SK-MEL-5 (cell line): Measurements from ENCODE around the gene DDX54. TPM values are rescaled to one million over a fixed set of nuclear protein-coding genes. Genes with fewer than 3 reads are reported as not detected.
"Not testable (repeated sequence)": the region's sequence is repeated elsewhere in the genome, so short reads cannot be mapped to it uniquely, and the experiment has no call there.

Experiments used
- DNase-seq: peaks from one replicate; pipeline ENCODE4 v3.0.0-alpha.2; 2016; ENCODE audit warnings: low read depth, low spot score
- in situ Hi-C: cut with HindIII; loops from 2 replicates; pipeline ENCODE4 v1.10.0; 2016; ENCODE audit warnings: low sequenced_read_pairs, high pct_unique_total_duplicates, low pct_unique_long_range_greater_than_20kb
- small RNA-seq, 2 experiments: library from RNA; depleted of rRNA; stranded (forward); fragments of <200 nt; gene quantifications; one replicate each; pipeline ENCODE3, GENCODE V24; 2014
- total RNA-seq: library from RNA; depleted of rRNA; stranded (reverse); fragments of >200 nt; shearing (Covaris generic); gene quantifications from 2 replicates; pipeline ENCODE4 v1.2.3, GENCODE V29; 2014; rRNA removed

DDX54 gene
- total RNA-seq, 1 experiment from 2014 or later, result 73.4 TPM

GRCh38 chr12:113117684-113118083 lies 67.6 kb downstream of the DDX54 start:
- in situ Hi-C loops, DNase-seq: not testable (repeated sequence)

- in situ Hi-C loops, result no loop called here
- peak; percentile 32 for DNase-seq
These were observed 68.4 kb downstream of the DDX54 start for GRCh38 chr12:113116875-113117274.

GRCh38 chr12:113115455-113116126 lies 69.7 kb downstream of the DDX54 start:
- in situ Hi-C loops, result no loop called here

GRCh38 chr12:113114447-113115178 lies 70.7 kb downstream of the DDX54 start:
- DNase-seq, result no peak
- in situ Hi-C loops, result no loop called here

More at GRCh38 chr12:113115455-113116126, 69.7 kb downstream of the DDX54 start:
- DNase-seq, result no peak

- no peak for DNase-seq
- in situ Hi-C loops, result no loop called here
These were observed 71.9 kb downstream of the DDX54 start for GRCh38 chr12:113113397-113113796.

- in situ Hi-C loops, result no loop called here
- DNase-seq, result no peak
These were observed 73.0 kb downstream of the DDX54 start for GRCh38 chr12:113112043-113112899.

- in situ Hi-C loops, result no loop called here
- DNase-seq, result no peak
These were observed 74.0 kb downstream of the DDX54 start for GRCh38 chr12:113111247-113111646.

GRCh38 chr12:113109872-113110599 lies 75.2 kb downstream of the DDX54 start:
- DNase-seq, result no peak
- in situ Hi-C loops, result no loop called here

GRCh38 chr12:113109360-113109759 lies 75.9 kb downstream of the DDX54 start:
- no peak for DNase-seq
- in situ Hi-C loops, result no loop called here

GRCh38 chr12:113108308-113108707 lies 77.0 kb downstream of the DDX54 start:
- in situ Hi-C loops, result no loop called here

More at GRCh38 chr12:113108308-113108707, 77.0 kb downstream of the DDX54 start:
- DNase-seq, result no peak

Small RNAs within 50 kb of the gene (small RNA-seq; reads per million reads assigned to genes)
- gene MIR7106 (0 reads per million in 2 experiments), gene RF00019 (0 reads per million in 2 experiments)

Other genes starting within 250 kb of the DDX54 start
- 6.6 and 8.8 TPM in 2 replicates for gene OAS3, start 247.0 kb downstream of the DDX54 start, total RNA-seq
- 1.3 and 1.9 TPM in 2 replicates for gene OAS2, start 207.0 kb downstream of the DDX54 start, total RNA-seq
- 0.95 and 1.1 TPM in 2 replicates for gene DTX1, start 128.7 kb downstream of the DDX54 start, total RNA-seq
- 0.74 and 0.85 TPM in 2 replicates for gene RASAL1, start 49.7 kb downstream of the DDX54 start, total RNA-seq
- gene CFAP73, start 35.8 kb downstream of the DDX54 start, total RNA-seq, result not detected in 2 replicates
- 38.8 and 39.1 TPM in 2 replicates for gene RITA1, start 243 bp upstream of the DDX54 start, total RNA-seq
- gene TPCN1, start 36.0 kb upstream of the DDX54 start, total RNA-seq, result 14.3 and 16.3 TPM in 2 replicates
- gene SLC8B1, start 149.6 kb upstream of the DDX54 start, total RNA-seq, result 3.9 and 5.1 TPM in 2 replicates
- gene PLBD2, start 173.1 kb upstream of the DDX54 start, total RNA-seq, result 28.3 and 30.2 TPM in 2 replicates
- gene SDS, start 218.4 kb upstream of the DDX54 start, total RNA-seq, result not detected in 2 replicates
- gene SDSL, start 236.9 kb upstream of the DDX54 start, total RNA-seq, result 8.3 and 8.6 TPM in 2 replicates